ENCODE data around the gene GFPT1. TPM values are rescaled to one million over a fixed set of nuclear protein-coding genes. Genes with fewer than 3 reads are reported as not detected.

The GFPT1 gene
- total and polyA plus RNA-seq, 9 of the 15 experiments (the other 6 are each of a cell fraction or from before 2014, with no cell fraction given), result 6.6 to 38.3 (median 15.9) TPM

GRCh38 chr2:69397234-69397633 lies 10.2 kb upstream of the GFPT1 start:
- intact Hi-C loops (cut with micrococcal nuclease) (no loop called here), in situ Hi-C loops (cut with MboI) (no loop called here)
- H3K36me3 ChIP-seq (ENCODE audit: control insufficient read depth, insufficient read depth, low read length), result peaks cover 16% of the 10 kb centered on the region
- no peaks in the 10 kb centered on the region for H3K4me1 ChIP-seq (replicated peaks in 1 of 2; ENCODE audit: control insufficient read depth in 2 of 2, insufficient read depth in 2 of 2, low read length in 2 of 2)
- FAIRE-seq, result no peak
- POLR2A ChIA-PET, result no interaction called here
- BruUV-seq (replicated peaks), result no TSS peak
- no peak overlapping the region for H3K4me2 ChIP-seq (ENCODE audit: insufficient read depth, low read length)
- no peaks in the 10 kb centered on the region for H4K20me1 ChIP-seq (replicated peaks; ENCODE audit: control insufficient read depth, insufficient read depth, low read length)
- H3K9ac ChIP-seq (ENCODE audit: insufficient read depth in 1 of 2, low read depth in 2 of 2, low read length in 2 of 2), result no peak overlapping the region
- no peaks in the 10 kb centered on the region for H3K9me3 ChIP-seq (replicated peaks; ENCODE audit: control insufficient read depth, insufficient read depth, low read depth, low read length)
- H3K27me3 ChIP-seq (ENCODE audit: control insufficient read depth in 2 of 2, insufficient read depth in 2 of 2, low read length in 2 of 2), result no peaks in the 10 kb centered on the region
- no peak for TF ChIP-seq PHTF2 (CRISPR knock-in tag; IDR thresholded peaks at IDR 0.05)
- no peak for TF ChIP-seq ATF7 (IDR thresholded peaks at IDR 0.05)
- TF ChIP-seq, protein P1, sequence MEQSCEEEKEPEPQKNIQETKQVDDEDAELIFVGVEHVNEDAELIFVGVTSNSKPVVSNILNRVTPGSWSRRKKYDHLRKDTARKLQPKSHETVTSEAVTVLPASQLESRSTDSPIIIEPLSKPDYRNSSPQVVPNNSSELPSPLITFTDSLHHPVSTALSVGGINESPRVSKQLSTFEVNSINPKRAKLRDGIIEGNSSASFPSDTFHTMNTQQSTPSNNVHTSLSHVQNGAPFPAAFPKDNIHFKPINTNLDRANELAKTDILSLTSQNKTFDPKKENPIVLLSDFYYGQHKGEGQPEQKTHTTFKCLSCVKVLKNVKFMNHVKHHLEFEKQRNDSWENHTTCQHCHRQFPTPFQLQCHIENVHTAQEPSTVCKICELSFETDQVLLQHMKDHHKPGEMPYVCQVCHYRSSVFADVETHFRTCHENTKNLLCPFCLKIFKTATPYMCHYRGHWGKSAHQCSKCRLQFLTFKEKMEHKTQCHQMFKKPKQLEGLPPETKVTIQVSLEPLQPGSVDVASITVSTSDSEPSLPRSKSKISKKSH (CRISPR knock-in tag; IDR thresholded peaks at IDR 0.05), result no peak
- TF ChIP-seq GATAD2A (IDR thresholded peaks at IDR 0.05), result no peak
- no peak for TF ChIP-seq SETDB1 (IDR thresholded peaks at IDR 0.05; ENCODE audit: low read length)
- TF ChIP-seq NCOA1 (IDR thresholded peaks at IDR 0.05; ENCODE audit: low read depth), result no peak
- TF ChIP-seq TFAM (CRISPR knock-in tag; conservative IDR thresholded peaks at IDR 0.05), result no peak
- TF ChIP-seq CBFA2T2 (conservative IDR thresholded peaks at IDR 0.05), result no peak
- TF ChIP-seq KAT2B (IDR thresholded peaks at IDR 0.05; ENCODE audit: low read depth, low read length), result no peak
- TF ChIP-seq ZNF436 (CRISPR knock-in tag; IDR thresholded peaks at IDR 0.05), result no peak
- no peak for TF ChIP-seq RCOR1 (IDR thresholded peaks at IDR 0.05; ENCODE audit: borderline replicate concordance in 1 of 2, low read depth in 2 of 2, low read length in 2 of 2)
- TF ChIP-seq ZFP1 (CRISPR knock-in tag; IDR thresholded peaks at IDR 0.05), result no peak
- TF ChIP-seq SRSF7 (optimal IDR thresholded peaks at IDR 0.05; ENCODE audit: low read depth, low read length), result no peak
- TF ChIP-seq XRCC4 (IDR thresholded peaks at IDR 0.05; ENCODE audit: extremely low read depth, insufficient read depth, insufficient read length), result no peak
- H2AFZ ChIP-seq (ENCODE audit: low read depth, low read length), result no peak overlapping the region
- no peak for DNase-seq (ENCODE audit: extremely low read depth in 1 of 4, low spot score in 3 of 4)
- H3K4me3 ChIP-seq, result no peak overlapping the region
- H3K9me1 ChIP-seq (ENCODE audit: control insufficient read depth, insufficient read depth, low read length), result no peaks in the 10 kb centered on the region
- CTCF ChIA-PET (ENCODE audit: low intra/inter-chr PET ratio), result no interaction called here
- H3K79me2 ChIP-seq (ENCODE audit: control insufficient read depth, insufficient read depth, low read length), result no peaks in the 10 kb centered on the region
- ATAC-seq, result no peak
- no peak overlapping the region for H3K27ac ChIP-seq (ENCODE audit: extremely low read depth, low read depth, low read length)
